BJ (cell line): ENCODE data around the gene SORBS1. TPM values are rescaled to one million over a fixed set of nuclear protein-coding genes. Genes with fewer than 3 reads are reported as not detected.

ENCODE experiments used
- CTCF ChIA-PET: fragments of 350-600 bp; formaldehyde crosslinking; extraction: SDS; loops from one replicate; lab custom pipeline; 2021; ENCODE audit warnings: antibody characterized with exemption, inconsistent platforms; lab: Yijun Ruan, JAX
- POLR2A ChIA-PET: fragments of 300-600 bp; sonication (Branson Sonifier 250); formaldehyde crosslinking; extraction: SDS; loops from one replicate; lab custom pipeline; 2021; ENCODE audit warnings: antibody characterized with exemption; lab: Charles Lee
- DNase-seq: peaks from one replicate; pipeline ENCODE4 v3.0.0-alpha.2; 2011; ENCODE audit warnings: low read depth
- H3K27me3 ChIP-seq: 2 replicates; pipeline ENCODE4 v1.6.0; 2011; ENCODE audit warnings: low read length; ENCODE audit not compliant: control insufficient read depth, insufficient read depth
- H3K36me3 ChIP-seq: 2 replicates; pipeline ENCODE4 v1.5.1; 2011; ENCODE audit warnings: low read length; ENCODE audit not compliant: control insufficient read depth, insufficient read depth
- H3K4me3 ChIP-seq: 2 replicates; pipeline ENCODE4 v1.5.1; 2011; ENCODE audit warnings: low read depth, mild to moderate bottlenecking, control low read depth, low read length
- polyA plus RNA-seq: library from polyadenylated mRNA; depleted of rRNA; stranded (reverse); fragments of >200 nt; gene quantifications from 2 replicates; pipeline ENCODE4 v1.2.3, GENCODE V29; 2011
- TF ChIP-seq, protein P1 (sequence below): IDR thresholded peaks from 2 replicates; pipeline ENCODE4 v1.5.1; 2011; ENCODE audit warnings: low read depth, mild to moderate bottlenecking, control low read depth, inconsistent platforms, low read length, moderate library complexity; ENCODE audit not compliant: insufficient read depth

SORBS1 gene
- polyA plus RNA-seq, 1 experiment = 1.8 TPM

DNA sequence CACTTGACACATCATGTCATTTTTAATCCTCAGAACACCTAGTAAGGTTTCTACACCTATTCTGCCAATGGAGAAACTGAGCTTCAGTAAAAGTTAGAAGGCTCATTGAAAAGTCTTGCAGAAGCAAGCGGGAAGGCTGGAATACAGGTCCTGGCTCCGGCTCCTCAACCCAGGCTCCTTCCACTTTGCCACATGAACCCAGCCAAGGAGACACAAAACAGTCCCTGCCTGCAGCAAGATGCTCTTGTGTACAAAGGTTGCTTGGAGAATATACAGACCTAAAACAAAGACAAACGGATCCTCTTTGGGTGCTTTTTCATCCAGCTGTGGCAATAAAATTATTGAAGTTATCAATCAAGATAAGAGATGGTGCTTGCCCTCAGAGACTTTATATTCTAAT is 106.8 kb downstream of the SORBS1 start:
- Histone ChIP-seq H3K4me3 (no peak overlapping the region), H3K27me3 (peaks cover under 1% of the 10 kb centered on the region; the same call in 1 of the 2 replicates), H3K36me3 (no peaks in the 10 kb centered on the region)
- TF ChIP-seq, protein P1, sequence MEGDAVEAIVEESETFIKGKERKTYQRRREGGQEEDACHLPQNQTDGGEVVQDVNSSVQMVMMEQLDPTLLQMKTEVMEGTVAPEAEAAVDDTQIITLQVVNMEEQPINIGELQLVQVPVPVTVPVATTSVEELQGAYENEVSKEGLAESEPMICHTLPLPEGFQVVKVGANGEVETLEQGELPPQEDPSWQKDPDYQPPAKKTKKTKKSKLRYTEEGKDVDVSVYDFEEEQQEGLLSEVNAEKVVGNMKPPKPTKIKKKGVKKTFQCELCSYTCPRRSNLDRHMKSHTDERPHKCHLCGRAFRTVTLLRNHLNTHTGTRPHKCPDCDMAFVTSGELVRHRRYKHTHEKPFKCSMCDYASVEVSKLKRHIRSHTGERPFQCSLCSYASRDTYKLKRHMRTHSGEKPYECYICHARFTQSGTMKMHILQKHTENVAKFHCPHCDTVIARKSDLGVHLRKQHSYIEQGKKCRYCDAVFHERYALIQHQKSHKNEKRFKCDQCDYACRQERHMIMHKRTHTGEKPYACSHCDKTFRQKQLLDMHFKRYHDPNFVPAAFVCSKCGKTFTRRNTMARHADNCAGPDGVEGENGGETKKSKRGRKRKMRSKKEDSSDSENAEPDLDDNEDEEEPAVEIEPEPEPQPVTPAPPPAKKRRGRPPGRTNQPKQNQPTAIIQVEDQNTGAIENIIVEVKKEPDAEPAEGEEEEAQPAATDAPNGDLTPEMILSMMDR = no peak
- ChIA-PET CTCF (interaction anchor here (6.0 kb wide), 1 partner anchor 9 kb away, joined by 26 read pairs; no protein-coding TSS in a partner anchor), POLR2A (no interaction called here)
- DNase-seq = no peak

DNA sequence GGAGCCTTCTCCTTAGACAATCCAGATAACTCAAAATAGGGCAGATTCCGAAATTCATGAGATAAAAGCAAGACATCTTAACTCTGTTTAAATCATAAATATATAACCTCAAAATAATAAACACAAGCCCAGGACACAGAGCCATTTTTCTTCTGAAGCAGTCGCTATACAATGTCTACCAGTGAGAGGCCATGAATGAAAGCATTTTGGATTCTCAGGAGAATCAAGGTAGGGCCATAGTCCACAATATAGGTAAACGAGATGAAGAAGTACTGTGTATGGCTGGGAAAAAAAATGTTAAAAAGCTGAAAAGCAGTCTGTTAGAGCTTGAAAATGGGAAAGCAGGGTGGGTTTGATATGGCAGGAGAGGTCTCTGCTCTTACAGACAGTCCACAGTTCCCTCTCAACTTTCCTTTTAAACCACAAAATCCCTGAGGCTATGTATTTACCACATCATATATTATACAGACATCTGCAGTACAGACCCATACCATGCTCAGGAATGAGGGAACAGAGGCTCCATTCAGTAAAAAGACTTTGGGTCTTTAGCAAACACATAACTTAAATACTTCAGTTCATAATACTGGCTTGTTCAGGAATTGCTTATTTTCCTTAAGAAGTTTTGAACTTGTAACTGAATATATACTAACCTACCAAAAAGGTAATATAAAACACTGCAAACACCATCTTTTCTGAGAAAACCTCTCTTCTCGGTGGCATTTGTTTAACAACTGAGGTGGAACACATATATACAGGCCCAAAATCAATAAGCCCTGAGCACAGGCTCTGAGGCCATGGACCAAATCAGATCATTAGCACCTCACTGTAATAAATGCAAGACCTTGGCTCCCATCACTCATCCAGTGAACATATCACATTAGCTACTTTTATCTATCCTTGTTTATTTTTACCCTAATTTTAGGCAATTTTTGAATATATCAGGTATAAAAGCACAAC is 109.3 kb downstream of the SORBS1 start:
- no peaks in the 10 kb centered on the region for H3K27me3 ChIP-seq
- POLR2A ChIA-PET = no interaction called here
- TF ChIP-seq, protein P1 = no peak
- CTCF ChIA-PET = interaction anchor here (1.2 kb wide), 1 partner anchor 20 kb away, joined by 4 read pairs; no protein-coding TSS in a partner anchor
- H3K4me3 ChIP-seq = no peak overlapping the region
- DNase-seq = no peak
- no peaks in the 10 kb centered on the region for H3K36me3 ChIP-seq

DNA sequence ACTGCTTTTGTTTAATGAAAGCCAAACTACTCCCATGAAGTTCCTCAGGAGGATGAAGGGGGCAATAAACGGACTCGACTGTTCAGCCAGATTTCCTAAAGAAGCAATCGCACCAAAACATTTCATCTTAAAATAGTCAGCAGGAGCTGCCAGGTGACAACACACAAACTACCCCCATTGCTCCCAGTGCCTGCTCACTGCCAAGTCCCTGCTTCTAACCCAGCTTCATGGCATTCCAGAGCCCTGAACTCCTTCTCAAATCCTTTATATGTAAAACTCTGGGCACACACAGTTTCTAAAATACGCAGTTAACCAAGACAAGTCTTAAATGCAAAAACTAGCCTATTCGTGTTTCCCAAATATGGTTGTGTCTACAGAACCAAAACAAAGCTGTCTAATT is 110.0 kb downstream of the SORBS1 start:
- ChIA-PET POLR2A (no interaction called here), CTCF (interaction anchor here (1.2 kb wide), 1 partner anchor 19 kb away, joined by 4 read pairs; no protein-coding TSS in a partner anchor)
- no peaks in the 10 kb centered on the region for H3K27me3 ChIP-seq
- H3K36me3 ChIP-seq = no peaks in the 10 kb centered on the region
- H3K4me3 ChIP-seq = no peak overlapping the region
- no peak for DNase-seq
- TF ChIP-seq, protein P1 = no peak

DNA sequence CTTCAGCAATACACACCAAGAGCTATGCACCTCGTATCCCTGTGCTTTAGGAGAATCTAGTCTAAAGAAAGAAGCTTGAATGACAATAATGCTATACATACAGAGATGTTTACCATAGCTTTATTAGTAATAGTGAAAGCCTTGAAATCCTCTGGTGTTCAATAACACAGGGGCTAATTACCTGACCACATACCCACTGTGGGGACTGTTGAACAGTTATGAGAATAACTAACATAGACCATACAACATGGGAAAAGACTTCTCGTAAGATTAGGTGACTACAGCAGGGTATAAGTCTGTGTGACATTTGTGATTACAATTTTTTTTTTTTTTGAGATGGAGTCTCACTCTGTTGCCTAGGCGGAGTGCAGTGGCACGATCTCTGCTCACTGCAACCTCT is 111.0 kb downstream of the SORBS1 start:
- TF ChIP-seq, protein P1 = no peak
- ChIA-PET POLR2A (interaction anchor here (0.6 kb wide), 1 partner anchor 119 kb away, joined by 3 read pairs; no protein-coding TSS in a partner anchor), CTCF (interaction anchor here (0.6 to 0.7 kb wide), 2 partner anchors 11 to 291 kb away, joined by 3 read pairs; no protein-coding TSS in a partner anchor)
- no peak for DNase-seq
- H3K4me3 ChIP-seq = no peak overlapping the region
- H3K27me3 ChIP-seq = no peaks in the 10 kb centered on the region
- no peaks in the 10 kb centered on the region for H3K36me3 ChIP-seq

DNA sequence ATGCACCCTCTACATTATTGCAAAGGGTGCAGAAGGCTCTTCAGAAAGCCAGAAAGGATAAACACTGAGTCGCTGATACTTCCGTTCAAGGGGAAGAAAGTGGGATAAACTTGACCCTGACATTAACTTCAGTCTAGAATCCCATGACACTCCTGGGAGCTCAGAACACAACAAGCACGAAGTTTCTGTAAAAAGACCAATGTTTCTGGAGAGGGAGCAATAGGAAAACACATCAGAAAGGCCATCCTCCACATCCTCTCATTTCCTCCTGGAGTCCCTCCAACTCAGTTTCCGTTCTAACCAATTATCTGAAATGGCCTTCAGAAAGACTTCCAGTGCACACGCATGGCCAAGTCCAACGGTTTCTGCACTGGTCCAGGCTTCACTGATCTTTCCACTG is 113.5 kb downstream of the SORBS1 start:
- Histone ChIP-seq H3K4me3 (no peak overlapping the region), H3K36me3 (no peaks in the 10 kb centered on the region), H3K27me3 (no peaks in the 10 kb centered on the region)
- ChIA-PET CTCF (interaction anchor here (0.6 to 4.9 kb wide), 4 partner anchors 17 to 157 kb away, joined by 4 to 61 read pairs (median 6); no protein-coding TSS in a partner anchor), POLR2A (no interaction called here)
- TF ChIP-seq, protein P1 = no peak
- no peak for DNase-seq
